ENCODE results near the gene TOR1B. TPM values are rescaled to one million over a fixed set of nuclear protein-coding genes. Genes with fewer than 3 reads are reported as not detected.
A peak's percentile ranks its signal among the peaks of the same experiment; 100 is the strongest.

Gene TOR1B
- total and polyA plus RNA-seq, 2 donors (not counting 1 experiment from before 2014, with no cell fraction given): 13.3 to 17.4 TPM

GRCh38 chr9:129822898-129823541 is 20.0 kb downstream of the TOR1B start:
- Histone ChIP-seq H3K36me3 (replicated peaks in 1 of 2; ENCODE audit: control extremely low read depth in 1 of 2, control insufficient read depth in 1 of 2, extremely low read depth in 1 of 2, insufficient read depth in 2 of 2, low read length in 1 of 2) (peaks cover 6 to 26% of the 10 kb centered on the region in 2 experiments), H3K4me3 (ENCODE audit: control extremely low read depth in 1 of 5, extremely low read depth in 1 of 5, insufficient read depth in 1 of 5, low read depth in 2 of 5, low read length in 4 of 5) (peak overlapping the region in 4 of 5 experiments; percentile 17 to 83 (median 56)), H3K9ac (ENCODE audit: low read length) (peak overlapping the region; percentile 86), H3K9me3 (ENCODE audit: control extremely low read depth in 1 of 3, control insufficient read depth in 2 of 3, insufficient read depth in 1 of 3, low read length in 2 of 3) (no peaks in the 10 kb centered on the region), H3K27ac (ENCODE audit: low read length in 2 of 2) (peak overlapping the region in 1 of 2 donors; percentile 23), H3K4me2 (replicated peaks; ENCODE audit: low read depth, low read length, poor library complexity, severe bottlenecking) (peak overlapping the region; percentile 80), H2AFZ (ENCODE audit: insufficient read depth, low read depth, low read length, poor library complexity, severe bottlenecking) (no peak overlapping the region), H3K27me3 (replicated peaks in 1 of 4; ENCODE audit: control extremely low read depth in 1 of 4, control insufficient read depth in 3 of 4, insufficient read depth in 4 of 4, low read length in 3 of 4) (no peaks in the 10 kb centered on the region), H3K4me1 (ENCODE audit: control insufficient read depth in 2 of 2, insufficient read depth in 2 of 2, low read length in 2 of 2) (peaks cover 7 to 8% of the 10 kb centered on the region in 2 donors), H4K20me1 (ENCODE audit: control insufficient read depth, insufficient read depth, low read length, poor library complexity, severe bottlenecking) (peaks cover 10% of the 10 kb centered on the region), H3K79me2 (ENCODE audit: control insufficient read depth, insufficient read depth, low read length) (peaks cover 27% of the 10 kb centered on the region)
- 25% methylated on average over 25 of the region's 26 CpGs for WGBS (ENCODE audit: insufficient coverage)
- peak overlapping the region; percentile 32 for H3K27ac Mint-ChIP-seq
- intact Hi-C loops (cut with micrococcal nuclease): loop anchor here (5.0 kb wide), 1 partner anchor 219 kb away; the partner anchor contains the start of gene FNBP1
- no peak for TF ChIP-seq EZH2 (IDR thresholded peaks at IDR 0.05; ENCODE audit: borderline replicate concordance, insufficient read depth, low read depth, low read length, poor library complexity, severe bottlenecking)
- TF ChIP-seq, protein P1, sequence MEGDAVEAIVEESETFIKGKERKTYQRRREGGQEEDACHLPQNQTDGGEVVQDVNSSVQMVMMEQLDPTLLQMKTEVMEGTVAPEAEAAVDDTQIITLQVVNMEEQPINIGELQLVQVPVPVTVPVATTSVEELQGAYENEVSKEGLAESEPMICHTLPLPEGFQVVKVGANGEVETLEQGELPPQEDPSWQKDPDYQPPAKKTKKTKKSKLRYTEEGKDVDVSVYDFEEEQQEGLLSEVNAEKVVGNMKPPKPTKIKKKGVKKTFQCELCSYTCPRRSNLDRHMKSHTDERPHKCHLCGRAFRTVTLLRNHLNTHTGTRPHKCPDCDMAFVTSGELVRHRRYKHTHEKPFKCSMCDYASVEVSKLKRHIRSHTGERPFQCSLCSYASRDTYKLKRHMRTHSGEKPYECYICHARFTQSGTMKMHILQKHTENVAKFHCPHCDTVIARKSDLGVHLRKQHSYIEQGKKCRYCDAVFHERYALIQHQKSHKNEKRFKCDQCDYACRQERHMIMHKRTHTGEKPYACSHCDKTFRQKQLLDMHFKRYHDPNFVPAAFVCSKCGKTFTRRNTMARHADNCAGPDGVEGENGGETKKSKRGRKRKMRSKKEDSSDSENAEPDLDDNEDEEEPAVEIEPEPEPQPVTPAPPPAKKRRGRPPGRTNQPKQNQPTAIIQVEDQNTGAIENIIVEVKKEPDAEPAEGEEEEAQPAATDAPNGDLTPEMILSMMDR (IDR thresholded peaks at IDR 0.05): no peak
- POLR2A ChIA-PET: interaction anchor here (1.3 kb wide), 1 partner anchor 12 kb away, joined by 3 read pairs; no protein-coding TSS in a partner anchor
- no peaks in the 10 kb centered on the region for H3K9me3 Mint-ChIP-seq (ENCODE audit: insufficient read depth)
- CTCF ChIA-PET: interaction anchor here (1.0 kb wide), 1 partner anchor 284 kb away, joined by 3 read pairs; no protein-coding TSS in a partner anchor
- H3K27me3 Mint-ChIP-seq: no peaks in the 10 kb centered on the region
- DNase-seq (no peak), ATAC-seq (ENCODE audit: low read depth) (no peak)
- peak overlapping the region; percentile 86 for H3K4me3 Mint-ChIP-seq
- H3K4me1 Mint-ChIP-seq: peaks cover 16% of the 10 kb centered on the region

- ChIA-PET CTCF (no interaction called here), POLR2A (interaction anchor here (1.3 kb wide), 1 partner anchor 11 kb away, joined by 3 read pairs; no protein-coding TSS in a partner anchor)
- peaks cover 6 to 24% of the 10 kb centered on the region in 2 experiments for H3K36me3 ChIP-seq (replicated peaks in 1 of 2; ENCODE audit: control extremely low read depth in 1 of 2, control insufficient read depth in 1 of 2, extremely low read depth in 1 of 2, insufficient read depth in 2 of 2, low read length in 1 of 2)
- H3K27me3 ChIP-seq (replicated peaks in 1 of 4; ENCODE audit: control extremely low read depth in 1 of 4, control insufficient read depth in 3 of 4, insufficient read depth in 4 of 4, low read length in 3 of 4): no peaks in the 10 kb centered on the region
- Mint-ChIP-seq H3K9me3 (ENCODE audit: insufficient read depth) (no peaks in the 10 kb centered on the region), H3K27ac (peak overlapping the region; percentile 72), H3K27me3 (no peaks in the 10 kb centered on the region), H3K4me1 (peaks cover 16% of the 10 kb centered on the region), H3K4me3 (peak overlapping the region; percentile 86)
- intact Hi-C loops (cut with micrococcal nuclease): loop anchor here (5.0 kb wide), 1 partner anchor 219 kb away; the partner anchor contains the start of gene FNBP1
- no peaks in the 10 kb centered on the region for H3K9me3 ChIP-seq (ENCODE audit: control extremely low read depth in 1 of 3, control insufficient read depth in 2 of 3, insufficient read depth in 1 of 3, low read length in 2 of 3)
- peak overlapping the region in 1 of 2 donors; percentile 68 for H3K27ac ChIP-seq (ENCODE audit: low read length in 2 of 2)
- DNase-seq: no peak
- peaks cover 10% of the 10 kb centered on the region for H4K20me1 ChIP-seq (ENCODE audit: control insufficient read depth, insufficient read depth, low read length, poor library complexity, severe bottlenecking)
- no peak for ATAC-seq (ENCODE audit: low read depth)
- 0% methylated on average over 4 of the region's 15 CpGs for WGBS (ENCODE audit: insufficient coverage)
- H2AFZ ChIP-seq (ENCODE audit: insufficient read depth, low read depth, low read length, poor library complexity, severe bottlenecking): peak overlapping the region; percentile 92
- TF ChIP-seq, protein P1 (IDR thresholded peaks at IDR 0.05): no peak
- TF ChIP-seq EZH2 (IDR thresholded peaks at IDR 0.05; ENCODE audit: borderline replicate concordance, insufficient read depth, low read depth, low read length, poor library complexity, severe bottlenecking): no peak
- peak overlapping the region in 4 of 5 experiments; percentile 49 to 83 (median 76) for H3K4me3 ChIP-seq (ENCODE audit: control extremely low read depth in 1 of 5, extremely low read depth in 1 of 5, insufficient read depth in 1 of 5, low read depth in 2 of 5, low read length in 4 of 5)
- peak overlapping the region; percentile 86 for H3K9ac ChIP-seq (ENCODE audit: low read length)
- peaks cover 7 to 8% of the 10 kb centered on the region in 2 donors for H3K4me1 ChIP-seq (ENCODE audit: control insufficient read depth in 2 of 2, insufficient read depth in 2 of 2, low read length in 2 of 2)
- H3K4me2 ChIP-seq (replicated peaks; ENCODE audit: low read depth, low read length, poor library complexity, severe bottlenecking): peak overlapping the region; percentile 80
- H3K79me2 ChIP-seq (ENCODE audit: control insufficient read depth, insufficient read depth, low read length): peaks cover 22% of the 10 kb centered on the region
Observed at GRCh38 chr9:129823542-129823934, 20.6 kb downstream of the TOR1B start.
